ENCODE measurements around the gene PRKX.
A peak's percentile ranks its signal among the peaks of the same experiment; 100 is the strongest.
"Not testable (repeated sequence)": the region's sequence is repeated elsewhere in the genome, so short reads cannot be mapped to it uniquely, and the experiment has no call there.

Gene PRKX

DNA sequence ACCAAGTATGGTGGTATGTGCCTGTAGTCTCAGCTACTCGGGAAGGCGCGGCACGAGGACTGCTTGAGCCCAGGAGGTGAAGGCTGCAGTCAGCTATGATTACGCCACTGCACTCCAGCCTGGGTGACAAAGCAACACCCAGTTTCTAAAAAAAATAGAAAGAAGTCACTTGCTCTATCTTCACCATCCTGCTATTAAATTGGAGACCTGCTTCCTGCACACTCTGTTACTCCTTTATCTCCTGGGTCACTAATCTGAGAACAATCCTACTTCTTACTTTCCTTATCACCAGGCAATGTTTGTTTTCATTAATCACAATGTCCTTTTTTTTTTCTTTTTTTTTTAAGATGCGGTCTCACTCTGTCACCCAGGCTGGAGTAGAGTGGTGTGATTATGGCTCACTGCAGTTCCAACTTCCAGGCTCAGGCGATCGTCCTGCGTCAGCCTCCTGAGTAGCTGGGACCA is 16.2 kb downstream of the PRKX start:
- TF ChIP-seq Cebpa-rat (IDR thresholded peaks at IDR 0.05): no peak
- Histone ChIP-seq H3K36me3 (peaks cover 78% of the 10 kb centered on the region), H3K4me1 (peaks cover 64% of the 10 kb centered on the region)

DNA sequence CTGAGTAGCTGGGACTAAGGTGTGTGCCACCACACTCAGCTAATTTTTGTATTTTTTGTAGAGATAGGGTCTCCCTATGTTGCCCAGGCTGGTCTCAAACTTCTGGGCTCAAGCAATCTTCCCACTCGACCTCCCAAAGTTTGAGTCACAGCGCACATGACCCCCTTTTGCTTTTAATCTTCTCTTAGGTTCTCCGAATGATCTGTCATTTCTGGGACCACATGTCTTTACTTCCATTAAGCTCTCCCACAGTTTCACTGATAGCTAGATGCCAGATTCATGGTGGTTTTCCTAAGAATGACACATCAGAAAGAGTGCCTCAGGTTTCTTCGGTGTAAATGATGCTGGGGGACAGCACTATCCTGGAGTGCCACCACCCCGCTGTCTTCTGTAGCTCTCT is 17.9 kb downstream of the PRKX start:
- Histone ChIP-seq H3K36me3 (peaks cover 79% of the 10 kb centered on the region), H3K27me3 (no peaks in the 10 kb centered on the region), H3K4me1 (peaks cover 59% of the 10 kb centered on the region), H3K9me3 (peaks cover 48% of the 10 kb centered on the region), H3K9ac (no peak overlapping the region), H3K4me3 (no peak overlapping the region), H3K4me2 (peak overlapping the region; percentile 6; the same call in 1 of the 2 replicates), H4K20me1 (peaks cover 100% of the 10 kb centered on the region), H3K27ac (no peak overlapping the region)
- TF ChIP-seq Cebpa-rat (IDR thresholded peaks at IDR 0.05): no peak

More for the DNA sequence above, 16.2 kb downstream of the PRKX start:
- Histone ChIP-seq H3K4me3 (no peak overlapping the region), H3K27me3 (no peaks in the 10 kb centered on the region), H3K27ac (no peak overlapping the region), H4K20me1 (peaks cover 100% of the 10 kb centered on the region), H3K9ac (no peak overlapping the region), H3K9me3 (peaks cover 48% of the 10 kb centered on the region), H3K4me2 (no peak overlapping the region)

DNA sequence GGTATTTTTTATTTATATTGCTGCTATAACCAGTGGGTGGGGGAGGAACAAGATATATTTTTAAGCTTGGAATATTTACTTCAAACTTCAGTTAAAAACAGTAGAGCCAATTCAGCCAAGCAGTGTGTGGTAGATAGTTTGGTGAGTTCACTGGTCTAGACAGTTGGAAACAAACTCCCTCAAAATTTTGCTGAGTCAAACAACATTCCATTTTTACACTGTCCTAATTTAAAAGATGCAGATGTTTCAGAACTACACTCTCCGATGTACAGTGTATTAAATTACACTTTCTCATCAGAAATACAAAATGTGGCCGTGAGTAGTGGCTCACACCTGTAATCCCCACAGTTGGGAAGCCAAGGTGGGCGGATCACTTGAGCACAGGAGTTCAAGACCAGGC is 23.3 kb downstream of the PRKX start:
- Histone ChIP-seq H3K27me3 (no peaks in the 10 kb centered on the region), H3K4me3 (no peak overlapping the region), H4K20me1 (peaks cover 100% of the 10 kb centered on the region), H3K4me2 (peak overlapping the region; percentile 15; the same call in 1 of the 2 replicates), H3K27ac (0 out of 2 replicates have a peak overlapping the region, but pooled peaks have one; percentile 20), H3K4me1 (peaks cover 23% of the 10 kb centered on the region), H3K36me3 (peaks cover 60% of the 10 kb centered on the region), H3K9me3 (peaks cover 13% of the 10 kb centered on the region), H3K9ac (no peak overlapping the region)
- no peak for TF ChIP-seq Cebpa-rat (IDR thresholded peaks at IDR 0.05)

DNA sequence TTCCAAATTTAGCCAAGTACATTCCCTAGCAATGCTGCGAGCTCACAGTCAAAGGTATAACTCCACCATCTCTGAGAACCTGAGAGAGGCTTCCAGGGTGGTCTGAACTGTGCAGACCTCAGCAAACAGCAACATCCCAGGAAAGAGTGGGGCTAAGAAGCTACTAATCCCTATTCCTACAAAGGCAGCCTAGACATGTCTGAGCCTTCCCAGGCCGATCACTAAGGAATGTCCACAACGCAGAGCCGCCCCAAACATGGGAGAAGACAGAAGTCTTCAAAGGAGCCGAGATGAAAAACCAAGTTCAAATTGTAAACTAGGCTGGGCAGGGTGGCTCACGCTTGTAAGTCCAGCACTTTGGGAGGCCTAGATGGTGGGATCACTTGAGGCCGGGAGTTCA is 30.2 kb downstream of the PRKX start:
- H3K27me3 ChIP-seq, H3K9me3 ChIP-seq, H3K4me3 ChIP-seq: not testable (repeated sequence)
- Histone ChIP-seq H4K20me1 (peaks cover 100% of the 10 kb centered on the region), H3K9ac (0 out of 2 replicates have a peak overlapping the region, but pooled peaks have one; percentile 19), H3K36me3 (peaks cover 53% of the 10 kb centered on the region), H3K4me2 (peak overlapping the region; percentile 67), H3K27ac (peak overlapping the region; percentile 38; the same call in 1 of the 2 replicates), H3K4me1 (peaks cover 39% of the 10 kb centered on the region)

DNA sequence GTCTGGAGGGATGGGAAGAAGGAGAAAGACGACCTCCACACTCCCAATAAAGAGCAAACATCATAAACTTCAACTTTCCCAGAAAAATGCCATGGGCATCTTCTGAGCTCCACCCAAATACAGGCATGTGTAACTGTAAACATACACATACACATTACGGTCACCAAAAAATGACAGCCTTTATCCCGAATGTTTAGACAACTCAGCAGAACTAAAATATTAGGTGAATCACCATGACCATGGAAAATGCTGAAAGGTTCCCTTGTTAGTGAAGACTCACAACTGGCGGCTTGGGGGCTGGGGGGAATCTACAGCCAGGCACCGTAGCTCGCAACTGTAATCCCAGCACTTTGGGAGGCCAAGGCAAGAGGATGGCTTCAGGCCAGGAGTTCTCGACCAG is 33.0 kb downstream of the PRKX start:
- no peaks in the 10 kb centered on the region for H3K9me3 ChIP-seq
- H3K4me1 ChIP-seq: peaks cover 39% of the 10 kb centered on the region
- H3K36me3 ChIP-seq: peaks cover 55% of the 10 kb centered on the region
- no peak overlapping the region for H3K4me3 ChIP-seq
- TF ChIP-seq Cebpa-rat (IDR thresholded peaks at IDR 0.05): no peak
- no peaks in the 10 kb centered on the region for H3K27me3 ChIP-seq
- peaks cover 100% of the 10 kb centered on the region for H4K20me1 ChIP-seq
- H3K9ac ChIP-seq: no peak overlapping the region
- H3K27ac ChIP-seq: no peak overlapping the region
- no peak overlapping the region for H3K4me2 ChIP-seq

DNA sequence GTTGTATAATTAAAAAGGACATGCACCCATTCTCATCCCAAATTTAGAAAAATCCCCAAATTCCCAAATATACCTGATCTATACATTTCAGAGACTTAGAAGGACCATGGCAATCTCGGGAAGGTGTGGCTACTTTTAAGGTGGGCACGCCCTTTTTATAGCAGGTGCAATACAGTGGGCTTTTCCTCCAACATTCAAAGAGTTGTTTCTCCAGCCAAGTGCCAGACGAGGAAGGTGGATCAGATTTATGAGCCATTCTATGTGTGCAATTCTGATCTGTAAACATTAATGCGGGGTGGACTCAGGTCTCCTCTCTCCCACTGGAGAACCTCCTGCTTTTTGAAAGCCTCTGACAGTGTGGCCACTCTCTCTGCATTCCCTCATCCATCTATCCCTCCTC is 33.8 kb downstream of the PRKX start:
- no peak for TF ChIP-seq Cebpa-rat (IDR thresholded peaks at IDR 0.05)
- Histone ChIP-seq H3K9me3 (no peaks in the 10 kb centered on the region), H3K4me1 (peaks cover 34% of the 10 kb centered on the region), H3K4me3 (no peak overlapping the region), H3K27me3 (no peaks in the 10 kb centered on the region), H3K27ac (no peak overlapping the region), H3K4me2 (no peak overlapping the region), H3K9ac (no peak overlapping the region), H4K20me1 (peaks cover 100% of the 10 kb centered on the region), H3K36me3 (peaks cover 63% of the 10 kb centered on the region)

DNA sequence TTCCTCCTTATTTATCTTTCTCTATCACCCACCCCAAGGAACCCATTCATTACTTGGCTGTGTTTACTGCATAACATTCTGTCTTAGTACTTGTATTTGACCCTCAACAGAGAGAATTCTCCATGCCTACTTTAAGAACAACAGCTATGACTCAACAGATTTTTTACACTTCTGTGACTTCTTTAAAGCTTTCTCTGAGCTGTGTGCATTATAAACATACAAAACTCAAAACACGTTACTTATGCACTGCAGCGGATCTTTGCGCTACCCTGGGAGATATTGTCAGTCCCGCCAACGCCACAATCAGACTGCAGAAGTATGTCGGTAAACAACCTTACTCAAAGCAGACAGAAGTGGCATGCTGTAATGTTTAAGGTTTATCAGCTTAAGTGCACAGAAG is 35.1 kb downstream of the PRKX start:
- peaks cover 100% of the 10 kb centered on the region for H4K20me1 ChIP-seq
- H3K4me2 ChIP-seq: no peak overlapping the region
- H3K9ac ChIP-seq: no peak overlapping the region
- H3K4me1 ChIP-seq: peaks cover 20% of the 10 kb centered on the region
- H3K4me3 ChIP-seq: no peak overlapping the region
- H3K27me3 ChIP-seq: no peaks in the 10 kb centered on the region
- TF ChIP-seq Cebpa-rat (IDR thresholded peaks at IDR 0.05): no peak
- peaks cover 77% of the 10 kb centered on the region for H3K36me3 ChIP-seq
- H3K9me3 ChIP-seq: no peaks in the 10 kb centered on the region
- no peak overlapping the region for H3K27ac ChIP-seq

DNA sequence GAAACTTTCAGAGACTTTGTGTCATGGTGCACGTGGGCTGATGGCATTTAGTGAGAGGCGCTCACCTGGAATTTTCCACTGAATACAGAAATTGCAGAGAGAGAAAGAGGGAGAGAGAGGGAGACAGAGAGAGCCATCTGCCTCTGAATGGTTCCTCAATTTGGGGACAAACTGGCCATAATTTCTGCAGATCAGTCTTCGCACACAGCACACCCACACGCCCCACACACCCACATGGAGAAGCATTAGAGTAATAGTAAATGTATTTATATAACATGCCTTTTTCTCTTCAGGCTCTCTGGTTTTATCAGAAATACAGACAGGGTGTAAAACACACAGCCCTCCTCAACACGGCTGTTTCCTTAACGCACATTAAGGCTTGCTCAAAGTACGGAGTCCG is 38.6 kb downstream of the PRKX start:
- H3K36me3 ChIP-seq: peaks cover 90% of the 10 kb centered on the region
- H4K20me1 ChIP-seq: peaks cover 100% of the 10 kb centered on the region
- H3K27me3 ChIP-seq: no peaks in the 10 kb centered on the region
- H3K9ac ChIP-seq: no peak overlapping the region
- H3K27ac ChIP-seq: no peak overlapping the region
- TF ChIP-seq Cebpa-rat (IDR thresholded peaks at IDR 0.05): no peak
- H3K4me2 ChIP-seq: no peak overlapping the region
- H3K9me3 ChIP-seq: no peaks in the 10 kb centered on the region
- peaks cover 11% of the 10 kb centered on the region; the same call in 1 of the 2 replicates for H3K4me1 ChIP-seq
- H3K4me3 ChIP-seq: no peak overlapping the region

DNA sequence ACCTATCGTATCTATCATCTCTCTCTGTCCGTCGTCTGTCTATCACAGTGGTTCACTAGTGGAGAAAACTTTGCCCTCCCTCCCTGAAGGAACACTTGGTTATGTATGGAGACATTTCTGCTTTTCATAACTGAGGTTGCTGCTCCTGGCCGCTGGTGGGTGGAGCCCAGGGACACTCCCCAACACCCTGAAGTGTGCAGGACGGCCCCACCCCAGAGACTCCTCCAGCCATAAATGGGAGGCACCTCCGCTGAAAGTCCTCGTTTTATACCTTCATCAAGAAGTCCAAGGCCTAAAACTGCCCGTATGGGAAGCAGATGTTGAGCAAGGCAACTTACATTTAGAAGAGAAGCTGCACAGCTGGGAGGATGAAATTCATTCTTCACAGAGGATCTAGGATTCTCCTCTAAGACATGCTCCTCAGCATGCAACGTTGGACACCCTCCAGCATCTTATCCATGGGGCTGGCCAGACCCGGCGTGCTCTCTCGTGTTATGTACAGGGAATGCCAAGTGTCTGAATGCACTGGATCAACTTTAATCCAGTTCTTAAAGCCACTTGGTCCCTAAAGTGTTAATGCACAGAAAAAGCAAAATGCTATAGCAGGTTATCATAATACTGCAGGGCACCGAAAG is 43.5 kb downstream of the PRKX start:
- no peak overlapping the region for H3K4me2 ChIP-seq
- no peak for TF ChIP-seq Cebpa-rat (IDR thresholded peaks at IDR 0.05)
- no peak overlapping the region for H3K27ac ChIP-seq
- no peaks in the 10 kb centered on the region for H3K9me3 ChIP-seq
- H3K27me3 ChIP-seq: no peaks in the 10 kb centered on the region
- H3K4me1 ChIP-seq: peaks cover 4% of the 10 kb centered on the region
- H3K4me3 ChIP-seq: no peak overlapping the region
- H3K36me3 ChIP-seq: peaks cover 98% of the 10 kb centered on the region
- H3K9ac ChIP-seq: no peak overlapping the region
- peaks cover 98% of the 10 kb centered on the region for H4K20me1 ChIP-seq

DNA sequence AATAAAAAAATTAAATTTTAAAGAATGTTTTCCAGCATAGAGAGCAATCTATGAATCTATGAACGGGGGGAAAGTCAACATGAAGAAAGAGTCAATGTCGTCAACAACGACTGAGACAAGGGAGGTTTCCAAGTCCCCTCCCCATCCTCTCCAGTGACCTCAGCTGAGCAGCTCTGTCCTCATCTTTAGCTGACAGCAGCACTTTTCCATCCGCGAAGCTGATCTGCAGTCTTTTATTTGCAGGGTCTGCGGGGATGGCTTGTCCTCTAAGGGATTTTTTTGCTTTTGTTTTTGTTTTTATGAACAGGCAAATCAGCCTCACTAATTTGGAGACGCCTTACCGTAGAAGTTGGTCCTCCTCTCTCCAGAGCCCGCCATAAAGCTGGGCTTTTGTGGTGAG is 46.5 kb downstream of the PRKX start:
- H3K36me3 ChIP-seq: peaks cover 96% of the 10 kb centered on the region
- H3K9ac ChIP-seq: no peak overlapping the region
- H3K4me1 ChIP-seq: peaks cover 21% of the 10 kb centered on the region
- no peaks in the 10 kb centered on the region for H3K9me3 ChIP-seq
- H3K4me3 ChIP-seq: no peak overlapping the region
- H3K27ac ChIP-seq: no peak overlapping the region
- peaks cover 98% of the 10 kb centered on the region for H4K20me1 ChIP-seq
- H3K27me3 ChIP-seq: no peaks in the 10 kb centered on the region
- TF ChIP-seq Cebpa-rat (IDR thresholded peaks at IDR 0.05): no peak
- H3K4me2 ChIP-seq: no peak overlapping the region

Data from BLaER1 (cell line).